ENCODE results near the gene TMEM179.

DNA sequence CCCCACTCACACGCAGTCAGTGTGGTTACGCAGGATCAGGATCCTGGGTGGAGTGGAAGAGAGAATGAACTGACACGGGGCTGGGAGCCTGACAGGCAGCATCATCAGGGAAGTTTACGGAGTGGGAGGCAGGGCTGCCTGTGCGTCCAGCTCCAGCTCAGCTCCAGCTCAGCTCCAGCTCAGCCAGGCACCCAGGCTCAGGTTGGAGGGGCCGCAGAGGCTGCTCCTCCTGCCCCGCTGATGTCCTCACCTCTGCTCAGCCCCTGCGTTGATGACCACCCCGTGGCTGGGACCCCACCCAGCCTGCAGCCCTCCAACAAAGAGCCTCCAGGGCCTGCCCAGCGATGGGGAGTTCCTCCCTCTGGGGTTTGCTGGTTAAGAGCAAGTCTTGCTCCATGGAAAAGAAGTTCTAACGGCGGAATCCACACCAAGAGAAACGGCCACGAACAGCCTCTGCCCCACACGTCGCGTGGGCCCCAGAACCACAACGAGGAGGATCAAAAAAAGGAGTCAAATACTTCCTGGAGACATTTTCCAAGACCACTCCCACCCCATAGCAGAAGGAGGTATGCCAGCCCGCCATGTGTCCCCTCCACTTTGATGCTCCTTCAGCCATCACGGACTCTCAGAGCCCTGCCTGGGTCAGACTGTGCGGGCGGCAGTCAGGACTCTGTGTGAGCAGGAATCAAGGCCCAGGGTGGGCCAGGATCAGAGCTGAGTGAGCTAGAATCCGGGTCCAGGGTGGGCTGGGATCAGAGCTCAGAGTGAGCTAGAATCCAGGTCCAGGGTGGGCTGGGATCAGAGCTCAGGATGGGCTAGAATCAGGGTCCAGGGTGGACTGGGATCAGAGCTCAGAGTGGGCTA is 42.7 kb downstream of the TMEM179 start:
- no peak for TF ChIP-seq EZH2 (IDR thresholded peaks at IDR 0.05; ENCODE audit: borderline replicate concordance, low read depth, low read length, severe bottlenecking)
- TF ChIP-seq, protein P1, sequence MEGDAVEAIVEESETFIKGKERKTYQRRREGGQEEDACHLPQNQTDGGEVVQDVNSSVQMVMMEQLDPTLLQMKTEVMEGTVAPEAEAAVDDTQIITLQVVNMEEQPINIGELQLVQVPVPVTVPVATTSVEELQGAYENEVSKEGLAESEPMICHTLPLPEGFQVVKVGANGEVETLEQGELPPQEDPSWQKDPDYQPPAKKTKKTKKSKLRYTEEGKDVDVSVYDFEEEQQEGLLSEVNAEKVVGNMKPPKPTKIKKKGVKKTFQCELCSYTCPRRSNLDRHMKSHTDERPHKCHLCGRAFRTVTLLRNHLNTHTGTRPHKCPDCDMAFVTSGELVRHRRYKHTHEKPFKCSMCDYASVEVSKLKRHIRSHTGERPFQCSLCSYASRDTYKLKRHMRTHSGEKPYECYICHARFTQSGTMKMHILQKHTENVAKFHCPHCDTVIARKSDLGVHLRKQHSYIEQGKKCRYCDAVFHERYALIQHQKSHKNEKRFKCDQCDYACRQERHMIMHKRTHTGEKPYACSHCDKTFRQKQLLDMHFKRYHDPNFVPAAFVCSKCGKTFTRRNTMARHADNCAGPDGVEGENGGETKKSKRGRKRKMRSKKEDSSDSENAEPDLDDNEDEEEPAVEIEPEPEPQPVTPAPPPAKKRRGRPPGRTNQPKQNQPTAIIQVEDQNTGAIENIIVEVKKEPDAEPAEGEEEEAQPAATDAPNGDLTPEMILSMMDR (IDR thresholded peaks at IDR 0.05; ENCODE audit: borderline replicate concordance, extremely low read depth, low read length, poor library complexity, severe bottlenecking), result no peak

Data from DND-41 (cell line).